Mesothelial cell of epicardium (in vitro differentiated cells): ENCODE results near the gene ATP6V0D1. TPM values are rescaled to one million over a fixed set of nuclear protein-coding genes. Genes with fewer than 3 reads are reported as not detected.

Experiments used
- DNase-seq, 2 experiments: peaks; one replicate each; pipeline ENCODE4 v3.0.0; 2021; ENCODE audit warnings: low spot score in 2 of 2; ENCODE audit not compliant: unreplicated experiment in 2 of 2
- H3K27ac Mint-ChIP-seq: 2 replicates; pipeline ENCODE4 v1.8.0; 2021; ENCODE audit warnings: mixed read lengths
- H3K27me3 Mint-ChIP-seq: 2 replicates; pipeline ENCODE4 v1.8.0; 2021; ENCODE audit warnings: low read depth, mixed read lengths
- H3K36me3 Mint-ChIP-seq: 2 replicates; pipeline ENCODE4 v1.8.0; 2021; ENCODE audit warnings: mixed read lengths
- H3K4me1 Mint-ChIP-seq: 2 replicates; pipeline ENCODE4 v1.8.0; 2021; ENCODE audit warnings: mixed read lengths
- H3K4me3 Mint-ChIP-seq: 2 replicates; pipeline ENCODE4 v1.8.0; 2021; ENCODE audit warnings: mild to moderate bottlenecking, moderate library complexity, mixed read lengths
- H3K9me3 Mint-ChIP-seq: 2 replicates; pipeline ENCODE4 v1.8.0; 2021; ENCODE audit warnings: mixed read lengths
- total RNA-seq: library from RNA; stranded (reverse); gene quantifications from 3 replicates; pipeline ENCODE4 v1.2.1, GENCODE V29; 2021
- TF ChIP-seq, protein P1 (sequence below): fragments of 200-600 bp; sonication (generic); IDR thresholded peaks from one replicate; pipeline ENCODE4 v1.5.0; 2021; ENCODE audit warnings: antibody characterized with exemption; ENCODE audit not compliant: unreplicated experiment

The ATP6V0D1 gene
- 50.9 to 53.7 TPM (median 53.2 TPM) in 3 replicates for total RNA-seq

DNA sequence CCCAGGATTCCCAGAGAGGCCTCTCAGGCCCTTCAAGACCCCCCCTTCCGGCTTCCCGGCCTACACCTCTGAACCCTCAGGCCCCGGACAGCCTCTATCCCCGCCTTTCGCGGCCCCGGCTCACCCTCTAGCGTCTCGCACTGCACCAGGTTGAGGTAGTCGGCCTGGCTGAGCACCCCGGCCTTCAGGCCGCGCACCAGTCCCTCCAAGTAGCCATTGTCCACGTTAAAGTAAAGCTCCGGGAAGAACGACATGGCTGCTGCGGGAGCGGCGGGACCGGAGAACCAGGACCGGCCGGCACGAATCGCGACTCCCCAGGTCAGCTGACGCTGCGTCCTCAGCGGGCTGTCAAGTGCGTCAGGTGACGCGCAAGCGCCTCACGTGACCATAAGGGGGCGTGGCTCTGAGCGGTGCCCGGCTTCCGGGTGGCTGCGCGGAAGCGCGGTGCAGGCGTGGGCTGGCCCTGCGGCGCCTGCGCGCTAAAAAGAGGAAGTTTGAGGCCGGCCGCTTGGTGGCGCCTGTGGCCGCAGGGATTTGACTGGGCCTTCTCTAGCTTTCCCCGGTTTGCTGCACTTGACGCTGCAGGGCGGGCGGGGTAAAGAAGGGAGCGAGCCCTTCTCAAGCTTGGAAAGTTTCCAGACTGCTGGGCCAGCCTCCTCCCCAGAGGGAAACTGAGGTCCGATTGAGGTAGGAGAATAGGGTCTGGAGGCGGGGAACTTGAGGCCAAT lies at the start of gene ATP6V0D1:
Gene ATP6V0D1, minus strand, starts transcription at position 325 of the 728 bp plus-strand sequence. Its CDS starts 71 bp downstream, at position 254.
- Mint-ChIP-seq H3K27me3 (no peaks in the 10 kb centered on the region), H3K4me1 (peaks cover 20% of the 10 kb centered on the region)

DNA sequence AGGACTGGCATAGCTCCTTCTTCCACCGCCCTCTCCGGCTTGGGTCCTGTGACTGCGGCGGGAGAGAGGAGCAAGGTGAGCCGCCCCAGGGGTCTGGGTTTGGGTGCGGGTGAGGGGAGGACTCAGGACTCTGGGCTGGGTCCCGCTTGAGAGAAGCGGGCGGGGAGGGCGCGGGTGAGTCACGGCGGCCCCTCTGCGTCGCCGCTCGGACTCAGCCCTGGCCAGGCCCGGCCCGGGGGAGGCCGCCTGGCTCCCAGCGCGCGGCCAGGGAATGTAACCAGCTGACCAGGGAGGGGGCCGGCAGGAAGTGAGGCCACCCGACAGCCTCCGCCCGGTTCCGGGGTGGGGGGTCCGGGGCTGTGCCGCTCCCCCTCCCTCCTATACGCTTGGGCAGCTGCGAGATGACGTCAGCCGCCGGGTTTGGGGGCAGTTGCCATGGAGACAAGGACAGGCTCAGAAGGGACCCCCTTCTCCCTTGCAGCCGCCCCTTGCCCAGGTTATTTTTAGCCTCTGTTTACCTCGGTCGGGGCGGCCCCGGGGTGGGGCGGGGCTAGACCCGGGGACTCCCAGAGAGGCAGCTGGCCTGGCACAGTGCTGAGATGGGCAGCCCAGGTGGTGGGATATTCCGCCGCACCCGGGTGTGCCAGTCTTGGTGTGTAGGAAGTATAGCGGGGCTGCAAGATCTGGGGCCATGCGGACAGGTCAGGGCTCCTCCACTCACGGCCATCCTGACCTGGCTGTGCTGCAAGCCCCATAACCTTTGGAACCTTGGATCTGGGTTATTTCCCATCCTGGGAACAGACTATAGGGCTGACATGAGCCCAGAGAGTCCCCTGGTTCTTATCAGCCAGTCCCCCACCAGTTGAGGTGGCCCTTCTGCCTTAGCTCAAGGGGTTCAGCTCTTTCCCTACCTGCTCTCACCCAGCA lies 49.3 kb upstream of the ATP6V0D1 start:
- H3K27ac Mint-ChIP-seq: peak overlapping the region; percentile 74
- H3K27me3 Mint-ChIP-seq: no peaks in the 10 kb centered on the region
- peaks cover 3% of the 10 kb centered on the region for H3K36me3 Mint-ChIP-seq

More for the DNA sequence above, at the start of gene ATP6V0D1:
- H3K27ac Mint-ChIP-seq: peak within 1 kb of the TSS; percentile 99
- peaks cover 2% of the 10 kb centered on the region for H3K36me3 Mint-ChIP-seq
- TF ChIP-seq, protein P1, sequence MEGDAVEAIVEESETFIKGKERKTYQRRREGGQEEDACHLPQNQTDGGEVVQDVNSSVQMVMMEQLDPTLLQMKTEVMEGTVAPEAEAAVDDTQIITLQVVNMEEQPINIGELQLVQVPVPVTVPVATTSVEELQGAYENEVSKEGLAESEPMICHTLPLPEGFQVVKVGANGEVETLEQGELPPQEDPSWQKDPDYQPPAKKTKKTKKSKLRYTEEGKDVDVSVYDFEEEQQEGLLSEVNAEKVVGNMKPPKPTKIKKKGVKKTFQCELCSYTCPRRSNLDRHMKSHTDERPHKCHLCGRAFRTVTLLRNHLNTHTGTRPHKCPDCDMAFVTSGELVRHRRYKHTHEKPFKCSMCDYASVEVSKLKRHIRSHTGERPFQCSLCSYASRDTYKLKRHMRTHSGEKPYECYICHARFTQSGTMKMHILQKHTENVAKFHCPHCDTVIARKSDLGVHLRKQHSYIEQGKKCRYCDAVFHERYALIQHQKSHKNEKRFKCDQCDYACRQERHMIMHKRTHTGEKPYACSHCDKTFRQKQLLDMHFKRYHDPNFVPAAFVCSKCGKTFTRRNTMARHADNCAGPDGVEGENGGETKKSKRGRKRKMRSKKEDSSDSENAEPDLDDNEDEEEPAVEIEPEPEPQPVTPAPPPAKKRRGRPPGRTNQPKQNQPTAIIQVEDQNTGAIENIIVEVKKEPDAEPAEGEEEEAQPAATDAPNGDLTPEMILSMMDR: peak; percentile 87
- H3K4me3 Mint-ChIP-seq: peak within 1 kb of the TSS; percentile 98
- no peaks in the 10 kb centered on the region for H3K9me3 Mint-ChIP-seq
- peak; percentile 99 for DNase-seq

DNA sequence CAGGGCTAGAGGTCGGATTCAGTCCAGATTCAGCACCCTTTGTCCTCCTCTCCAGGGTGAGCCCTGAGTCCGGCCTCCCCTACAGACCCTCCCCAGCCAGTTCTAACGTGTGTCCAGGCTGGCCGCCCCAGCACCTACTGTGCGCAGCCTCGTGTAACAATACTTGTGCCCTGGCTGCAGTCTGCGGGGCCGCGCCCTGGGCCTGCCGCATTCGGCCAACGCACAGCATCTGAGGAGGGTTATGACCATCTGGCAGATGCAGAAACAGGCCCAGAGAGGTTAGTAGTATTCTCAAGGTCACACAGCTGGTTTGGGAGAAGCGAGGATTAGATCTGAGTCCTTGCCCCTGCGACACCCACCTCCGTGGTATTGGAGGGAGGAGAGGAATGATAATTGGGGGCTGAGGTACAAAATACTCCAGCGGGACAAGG lies 48.6 kb upstream of the ATP6V0D1 start:
- peaks cover 3% of the 10 kb centered on the region for H3K36me3 Mint-ChIP-seq
- no peaks in the 10 kb centered on the region for H3K9me3 Mint-ChIP-seq
- H3K4me3 Mint-ChIP-seq: peak overlapping the region; percentile 85
- no peaks in the 10 kb centered on the region for H3K27me3 Mint-ChIP-seq
- TF ChIP-seq, protein P1: no peak
- DNase-seq: no peak
- peaks cover 30% of the 10 kb centered on the region for H3K4me1 Mint-ChIP-seq
- H3K27ac Mint-ChIP-seq: peak overlapping the region; percentile 74

More for the DNA sequence above, 49.3 kb upstream of the ATP6V0D1 start:
- Mint-ChIP-seq H3K9me3 (no peaks in the 10 kb centered on the region), H3K4me1 (peaks cover 26% of the 10 kb centered on the region), H3K4me3 (peak overlapping the region; percentile 85)
- TF ChIP-seq, protein P1: no peak
- DNase-seq: peak in 1 of 2 experiments; percentile 64

DNA sequence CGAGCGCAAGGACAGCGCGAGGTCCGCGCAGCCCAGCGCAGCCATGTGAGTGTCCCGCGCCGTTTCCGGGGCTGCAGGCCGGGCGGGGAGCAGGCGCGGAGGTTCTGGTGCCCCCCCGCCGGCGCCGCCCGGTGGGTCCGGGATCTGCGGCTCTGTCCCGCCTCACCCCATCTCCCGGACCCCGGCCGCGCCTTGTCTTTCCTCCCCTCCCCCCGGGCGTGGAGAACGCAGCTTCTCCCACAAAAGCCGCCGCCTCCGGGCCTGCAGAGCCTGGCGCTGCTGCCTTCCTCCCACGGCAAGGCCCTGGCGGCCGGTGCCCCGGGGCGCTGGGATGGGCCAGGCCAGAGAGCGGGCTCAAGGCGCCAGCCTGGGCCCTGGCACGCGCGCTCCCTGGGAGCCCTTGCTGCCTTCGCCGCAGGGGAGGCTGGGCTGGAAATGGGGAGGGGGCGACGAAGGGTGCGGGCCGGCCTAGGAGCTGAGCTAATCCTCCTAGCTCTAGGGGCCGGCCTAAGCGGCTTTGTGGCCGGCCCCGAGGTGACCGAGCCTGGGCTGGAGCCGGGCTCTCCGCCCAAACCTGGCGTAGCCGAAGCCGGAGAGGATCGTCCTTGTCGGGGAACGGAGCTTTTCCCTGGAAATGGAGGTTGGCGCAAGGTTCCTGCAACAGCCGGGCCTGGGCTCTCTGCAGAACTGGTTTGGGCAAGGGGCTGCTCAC lies 48.1 kb upstream of the ATP6V0D1 start:
- H3K4me3 Mint-ChIP-seq: peak overlapping the region; percentile 85
- peaks cover 30% of the 10 kb centered on the region for H3K4me1 Mint-ChIP-seq
- H3K27me3 Mint-ChIP-seq: no peaks in the 10 kb centered on the region
- H3K36me3 Mint-ChIP-seq: peaks cover 3% of the 10 kb centered on the region
- H3K27ac Mint-ChIP-seq: peak overlapping the region; percentile 74
- no peaks in the 10 kb centered on the region for H3K9me3 Mint-ChIP-seq
- TF ChIP-seq, protein P1: no peak
- DNase-seq: peak; percentile 43 to 74

DNA sequence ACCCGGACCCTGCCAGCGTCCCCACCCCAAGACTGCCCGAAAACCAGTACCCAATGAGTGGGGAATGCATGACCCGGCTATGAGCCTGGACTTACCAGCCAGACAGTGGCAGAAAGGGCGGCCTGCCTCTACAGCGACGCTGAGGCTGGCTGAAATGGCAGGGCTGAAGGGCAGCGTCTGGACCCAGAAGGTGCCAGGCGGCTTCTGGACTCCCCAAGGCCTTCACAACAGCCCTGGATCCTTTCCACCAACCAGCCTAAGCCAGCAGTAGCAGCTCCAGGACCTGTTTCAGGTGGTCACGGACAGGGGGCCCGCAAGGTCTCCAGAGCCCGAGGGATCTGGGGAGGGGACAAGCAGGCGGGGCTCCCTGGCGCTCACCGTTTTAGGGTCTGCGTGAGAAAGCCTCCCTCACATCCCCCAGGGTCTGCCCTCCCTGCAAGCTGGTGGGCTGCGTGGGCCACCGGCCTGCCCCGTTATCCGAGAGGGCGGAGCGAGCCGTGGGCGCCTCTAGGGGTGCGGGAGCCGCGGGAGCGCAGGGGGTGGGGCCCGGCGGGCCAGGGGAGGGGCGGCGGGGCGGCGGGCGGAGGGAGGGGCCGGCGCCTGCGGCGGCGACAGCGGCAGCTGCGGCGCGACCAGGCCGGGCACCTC lies 47.4 kb upstream of the ATP6V0D1 start, which contains the start of gene RIPOR1:
Gene RIPOR1, plus strand, starts transcription at position 608 of the 648 bp plus-strand sequence. CDS start 9,618 bp downstream, outside the sequence.
- TF ChIP-seq, protein P1: no peak
- Mint-ChIP-seq H3K27me3 (no peaks in the 10 kb centered on the region), H3K4me1 (peaks cover 28% of the 10 kb centered on the region), H3K27ac (peak within 1 kb of the TSS; percentile 74), H3K4me3 (peak within 1 kb of the TSS; percentile 85), H3K9me3 (no peaks in the 10 kb centered on the region), H3K36me3 (peaks cover 1% of the 10 kb centered on the region)
- DNase-seq: peak in 1 of 2 experiments; percentile 58
